CD4-positive, alpha-beta T cell (primary cell): ENCODE results near the gene ARF6. TPM values are rescaled to one million over a fixed set of nuclear protein-coding genes. Genes with fewer than 3 reads are reported as not detected.
A peak's percentile ranks its signal among the peaks of the same experiment; 100 is the strongest.

ENCODE experiments used
- ATAC-seq: fragments of 200-7000 bp; cut with Tn5 transposase; one replicate; pipeline ENCODE4 v1.10.0; 2022; ENCODE audit warnings: mild to moderate bottlenecking; ENCODE audit not compliant: poor library complexity
- CTCF ChIA-PET: fragments of 350-600 bp; sonication (Branson Sonifier 250); formaldehyde crosslinking; loops from one replicate; lab custom pipeline; 2021; ENCODE audit warnings: antibody characterized with exemption, inconsistent platforms; lab: Charles Lee
- POLR2A ChIA-PET: fragments of 350-600 bp; sonication (Branson Sonifier 250); formaldehyde crosslinking; loops from one replicate; lab custom pipeline; 2021; ENCODE audit warnings: antibody characterized with exemption, inconsistent platforms; lab: Charles Lee
- DNase-seq, 14 experiments: peaks; one replicate each; pipeline ENCODE4 v3.0.0-alpha.2; 2013 to 2020; ENCODE audit warnings: mixed read lengths in 2 of 14
- H3K27ac ChIP-seq, 2 donors: one replicate each; pipeline versions ENCODE4 v1.5.1 to v1.7.0; 2013; ENCODE audit warnings: low read length in 2 of 2, low read depth in 1 of 2, mild to moderate bottlenecking in 1 of 2
- H3K27me3 ChIP-seq, 2 experiments: 1 replicate in 1 of 2; 2 replicates in 1 of 2; pipeline versions ENCODE4 v1.6.1 to v1.7.0; 2013; ENCODE audit warnings: low read length in 2 of 2, control low read depth in 1 of 2, mild to moderate bottlenecking in 1 of 2, moderate library complexity in 1 of 2; ENCODE audit not compliant: insufficient read depth in 2 of 2, control insufficient read depth in 1 of 2
- H3K36me3 ChIP-seq: one replicate; pipeline ENCODE4 v1.6.1; 2013; ENCODE audit warnings: low read length, control low read depth; ENCODE audit not compliant: insufficient read depth
- H3K4me1 ChIP-seq: one replicate; pipeline ENCODE4 v1.6.1; 2013; ENCODE audit warnings: low read length, control low read depth; ENCODE audit not compliant: insufficient read depth
- H3K4me3 ChIP-seq: one replicate; pipeline ENCODE4 v1.5.1; 2013; ENCODE audit warnings: mild to moderate bottlenecking, low read length, moderate library complexity
- H3K9me3 ChIP-seq, 2 experiments: 1 replicate in 1 of 2; 2 replicates in 1 of 2; pipeline versions ENCODE4 v1.6.1 to v1.7.0; 2013; ENCODE audit warnings: low read length in 2 of 2, mild to moderate bottlenecking in 2 of 2, control low read depth in 1 of 2, moderate library complexity in 1 of 2; ENCODE audit not compliant: control insufficient read depth in 1 of 2, insufficient read depth in 1 of 2
- H3K27ac Mint-ChIP-seq: one replicate; pipeline ENCODE4 v1.8.0; 2020; ENCODE audit warnings: mixed read lengths
- H3K27me3 Mint-ChIP-seq: one replicate; pipeline ENCODE4 v1.8.0; 2021; ENCODE audit warnings: mixed read lengths
- H3K36me3 Mint-ChIP-seq: one replicate; pipeline ENCODE4 v1.8.0; 2021; ENCODE audit warnings: low read depth, mixed read lengths
- H3K4me1 Mint-ChIP-seq: one replicate; pipeline ENCODE4 v1.8.0; 2021; ENCODE audit warnings: low read depth, mixed read lengths
- H3K4me3 Mint-ChIP-seq: one replicate; pipeline ENCODE4 v1.8.0; 2020; ENCODE audit warnings: mild to moderate bottlenecking, mixed read lengths
- H3K9me3 Mint-ChIP-seq: one replicate; pipeline ENCODE4 v1.8.0; 2020; ENCODE audit warnings: mixed read lengths
- intact Hi-C, 2 experiments: fragments of 100-400 bp; cut with DNase I in 1 of 2; cut with micrococcal nuclease in 1 of 2; formaldehyde crosslinking; loops; one replicate each; pipeline versions ENCODE4 v1.15.1 to v1.9.0; 2023 to 2025; cut with DNase I, micrococcal nuclease
- total RNA-seq, 174 experiments: library from RNA in 2 of 174; stranded (reverse) in 2 of 174; gene quantifications; one replicate each; pipeline ENCODE4 v1.2.3 and lab custom pipeline; 2021 to 2026
- TF ChIP-seq, protein P1 (sequence below): fragments of 200-600 bp; IDR thresholded peaks from one replicate; pipeline ENCODE4 v1.8.0; 2022; ENCODE audit warnings: antibody characterized with exemption, mild to moderate bottlenecking

The ARF6 gene
- total RNA-seq, 2 experiments from 2014 or later = 67.2 to 69.7 TPM

DNA sequence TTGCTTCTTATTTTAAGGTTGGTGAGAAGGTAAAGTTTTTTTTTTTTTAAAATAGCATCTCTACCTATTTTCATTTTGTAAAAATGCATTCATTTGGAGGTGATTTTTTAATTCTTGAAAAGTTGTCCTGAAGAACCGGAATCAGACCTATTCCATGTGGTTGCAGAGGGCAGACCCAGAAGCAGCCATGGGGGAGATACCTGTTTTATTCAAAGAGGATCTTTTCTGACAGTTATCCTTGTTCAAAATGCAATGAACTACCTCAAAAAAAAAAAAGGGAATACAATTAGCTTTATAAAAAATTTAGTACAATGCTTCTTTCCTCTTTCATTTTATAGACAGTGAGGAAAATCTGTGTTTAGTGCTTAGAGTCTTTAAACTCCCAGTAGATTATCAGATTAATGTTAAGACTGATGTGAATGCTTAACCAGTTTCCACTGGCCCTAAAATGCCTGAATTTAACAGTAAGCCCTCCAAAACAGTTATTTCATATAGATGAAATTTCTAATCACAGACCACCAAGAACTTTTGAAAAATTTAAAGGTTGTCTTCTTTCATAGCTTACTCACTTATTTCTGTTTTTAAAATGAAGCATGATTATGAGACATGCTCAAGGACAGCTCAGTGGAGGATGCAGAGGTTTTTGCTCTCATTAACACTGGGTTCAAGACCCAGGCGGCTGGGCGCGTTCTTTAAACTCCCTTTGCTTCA lies 31.7 kb upstream of the ARF6 start:
- Mint-ChIP-seq H3K27me3 (peaks cover 15% of the 10 kb centered on the region), H3K4me1 (peaks cover 13% of the 10 kb centered on the region), H3K4me3 (no peak overlapping the region), H3K27ac (no peak overlapping the region), H3K9me3 (peaks cover 2% of the 10 kb centered on the region), H3K36me3 (no peaks in the 10 kb centered on the region)
- peaks cover 0 to 3% of the 10 kb centered on the region in 2 experiments for H3K9me3 ChIP-seq
- TF ChIP-seq, protein P1, sequence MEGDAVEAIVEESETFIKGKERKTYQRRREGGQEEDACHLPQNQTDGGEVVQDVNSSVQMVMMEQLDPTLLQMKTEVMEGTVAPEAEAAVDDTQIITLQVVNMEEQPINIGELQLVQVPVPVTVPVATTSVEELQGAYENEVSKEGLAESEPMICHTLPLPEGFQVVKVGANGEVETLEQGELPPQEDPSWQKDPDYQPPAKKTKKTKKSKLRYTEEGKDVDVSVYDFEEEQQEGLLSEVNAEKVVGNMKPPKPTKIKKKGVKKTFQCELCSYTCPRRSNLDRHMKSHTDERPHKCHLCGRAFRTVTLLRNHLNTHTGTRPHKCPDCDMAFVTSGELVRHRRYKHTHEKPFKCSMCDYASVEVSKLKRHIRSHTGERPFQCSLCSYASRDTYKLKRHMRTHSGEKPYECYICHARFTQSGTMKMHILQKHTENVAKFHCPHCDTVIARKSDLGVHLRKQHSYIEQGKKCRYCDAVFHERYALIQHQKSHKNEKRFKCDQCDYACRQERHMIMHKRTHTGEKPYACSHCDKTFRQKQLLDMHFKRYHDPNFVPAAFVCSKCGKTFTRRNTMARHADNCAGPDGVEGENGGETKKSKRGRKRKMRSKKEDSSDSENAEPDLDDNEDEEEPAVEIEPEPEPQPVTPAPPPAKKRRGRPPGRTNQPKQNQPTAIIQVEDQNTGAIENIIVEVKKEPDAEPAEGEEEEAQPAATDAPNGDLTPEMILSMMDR = no peak
- DNase-seq = no peak
- CTCF ChIA-PET = interaction anchor here (0.7 to 5.0 kb wide), 29 partner anchors 9 to 371 kb away, joined by 3 to 121 read pairs (median 9); partner anchors contain the start of genes ARF6, LRR1, NEMF and SOS2
- peaks cover 42% of the 10 kb centered on the region for H3K4me1 ChIP-seq
- peak overlapping the region; percentile 98 for H3K27ac ChIP-seq
- no peak for ATAC-seq
- intact Hi-C loops = loop anchor here (1.0 to 10.0 kb wide), 4 partner anchors 181 to 971 kb away; partner anchors contain the start of genes DMAC2L (in 2 of the 2), L2HGDH (in 2 of the 2), NIN (in 1 of the 2) and VCPKMT (in 1 of the 2)
- H3K27me3 ChIP-seq = no peaks in the 10 kb centered on the region
- H3K4me3 ChIP-seq = peak overlapping the region; percentile 78
- no peaks in the 10 kb centered on the region for H3K36me3 ChIP-seq
- POLR2A ChIA-PET = interaction anchor here (0.6 to 8.7 kb wide), 26 partner anchors 9 to 274 kb away, joined by 3 to 220 read pairs (median 29); partner anchors contain the start of genes ARF6, DNAAF2, KLHDC1 and KLHDC2

GRCh38 chr14:49861699-49862088 lies 31.2 kb upstream of the ARF6 start:
- ChIA-PET POLR2A (interaction anchor here (1.0 to 8.7 kb wide), 37 partner anchors 9 to 670 kb away, joined by 3 to 220 read pairs (median 20); partner anchors contain the start of genes ARF6, DNAAF2, KLHDC1 and KLHDC2), CTCF (interaction anchor here (0.6 to 5.0 kb wide), 50 partner anchors 8 to 459 kb away, joined by 3 to 121 read pairs (median 4); partner anchors contain the start of genes ARF6, KLHDC2, LRR1 and NEMF)
- Histone ChIP-seq H3K27ac (peak overlapping the region; percentile 98), H3K4me1 (peaks cover 42% of the 10 kb centered on the region), H3K9me3 (peaks cover 0 to 3% of the 10 kb centered on the region in 2 experiments), H3K4me3 (peak overlapping the region; percentile 78), H3K27me3 (no peaks in the 10 kb centered on the region), H3K36me3 (no peaks in the 10 kb centered on the region)
- intact Hi-C loops = loop anchor here (1.0 to 10.0 kb wide), 11 partner anchors 8 to 971 kb away; partner anchors contain the start of genes DMAC2L (in 2 of the 2), L2HGDH (in 2 of the 2), ARF6 (in 1 of the 2) and NIN (in 1 of the 2)
- no peaks in the 10 kb centered on the region for H3K36me3 Mint-ChIP-seq
- peak; percentile 18 for ATAC-seq
- TF ChIP-seq, protein P1 = no peak
- H3K27ac Mint-ChIP-seq = no peak overlapping the region
- H3K4me3 Mint-ChIP-seq = no peak overlapping the region
- peaks cover 15% of the 10 kb centered on the region for H3K27me3 Mint-ChIP-seq
- peaks cover 2% of the 10 kb centered on the region for H3K9me3 Mint-ChIP-seq
- H3K4me1 Mint-ChIP-seq = peaks cover 13% of the 10 kb centered on the region
- DNase-seq = peak; percentile 39 to 81 (median 61)

DNA sequence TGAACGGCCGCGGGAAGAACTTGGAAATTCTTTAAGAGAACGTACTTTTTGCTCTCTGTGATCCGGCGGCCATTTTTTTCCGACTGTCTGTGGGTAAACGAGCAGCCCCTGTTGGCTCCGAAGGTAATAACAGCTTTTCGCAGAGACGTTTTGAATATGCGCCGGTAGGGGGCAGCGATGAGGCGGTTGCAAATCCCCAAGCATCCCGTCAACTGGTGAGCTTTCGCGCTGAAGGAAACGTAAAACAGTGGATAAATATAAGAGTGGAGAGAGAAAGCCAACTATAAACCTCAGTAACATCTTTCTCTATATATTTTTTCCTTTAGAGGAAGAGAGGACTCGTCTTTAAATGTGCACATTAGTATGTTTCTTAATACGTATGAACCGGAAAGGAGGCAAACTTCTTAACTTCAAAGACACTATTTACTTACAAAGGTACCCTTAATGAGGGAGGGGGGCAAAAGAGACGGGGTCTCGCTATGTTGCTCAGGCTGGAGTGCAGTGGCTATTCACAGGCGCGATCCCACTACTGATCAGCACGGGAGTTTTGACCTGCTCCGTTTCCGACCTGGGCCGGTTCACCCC lies 30.7 kb upstream of the ARF6 start:
- Histone ChIP-seq H3K4me1 (peaks cover 43% of the 10 kb centered on the region), H3K4me3 (peak overlapping the region; percentile 78), H3K27me3 (no peaks in the 10 kb centered on the region), H3K36me3 (no peaks in the 10 kb centered on the region), H3K9me3 (peaks cover 0 to 3% of the 10 kb centered on the region in 2 experiments), H3K27ac (peak overlapping the region; percentile 98)
- ATAC-seq = peak; percentile 33
- no peaks in the 10 kb centered on the region for H3K36me3 Mint-ChIP-seq
- ChIA-PET CTCF (interaction anchor here (0.6 to 5.0 kb wide), 56 partner anchors 8 to 459 kb away, joined by 3 to 121 read pairs (median 4); partner anchors contain the start of genes ARF6, DNAAF2, KLHDC2 and LRR1), POLR2A (interaction anchor here (0.7 to 8.7 kb wide), 51 partner anchors 9 to 670 kb away, joined by 3 to 220 read pairs (median 7); partner anchors contain the start of genes ARF6, DNAAF2, KLHDC1 and KLHDC2)
- DNase-seq = peak; percentile 74 to 94 (median 84)
- H3K4me3 Mint-ChIP-seq = no peak overlapping the region
- H3K27ac Mint-ChIP-seq = no peak overlapping the region
- peaks cover 2% of the 10 kb centered on the region for H3K9me3 Mint-ChIP-seq
- peaks cover 13% of the 10 kb centered on the region for H3K4me1 Mint-ChIP-seq
- intact Hi-C loops = loop anchor here (1.0 to 10.0 kb wide), 10 partner anchors 9 to 970 kb away; partner anchors contain the start of genes DMAC2L (in 2 of the 2), L2HGDH (in 2 of the 2), ARF6 (in 1 of the 2) and NIN (in 1 of the 2)
- H3K27me3 Mint-ChIP-seq = peaks cover 15% of the 10 kb centered on the region
- TF ChIP-seq, protein P1 = peak; percentile 100
